Ovary (tissue), 9 donors: ENCODE measurements around the gene DNASE1L3. TPM values are rescaled to one million over a fixed set of nuclear protein-coding genes. Genes with fewer than 3 reads are reported as not detected.

Source experiments
- DNase-seq, 5 donors: peaks; one replicate each; pipeline ENCODE4 v3.0.0-alpha.2; 2019 to 2020
- H3K27ac ChIP-seq, 2 donors: fragments of 200-600 bp; one replicate each; pipeline versions ENCODE4 v1.5.1 to v1.8.0; 2019 to 2022
- H3K27me3 ChIP-seq: fragments of 200-600 bp; one replicate; pipeline ENCODE4 v1.8.0; 2022
- H3K36me3 ChIP-seq: fragments of 200-600 bp; sonication (generic); one replicate; pipeline ENCODE4 v1.5.1; 2019
- H3K4me1 ChIP-seq: one replicate; pipeline ENCODE4 v1.8.1; 2013; ENCODE audit warnings: mild to moderate bottlenecking, moderate library complexity; ENCODE audit not compliant: insufficient read depth
- H3K4me3 ChIP-seq: fragments of 200-600 bp; sonication (generic); one replicate; pipeline ENCODE4 v1.5.1; 2017
- H3K9me3 ChIP-seq, 2 donors: fragments of 200-600 bp in 1 of 2; sonication (generic) in 1 of 2; one replicate each; pipeline versions ENCODE4 v1.5.1 to v1.8.1; 2013 to 2019; ENCODE audit warnings: mild to moderate bottlenecking in 1 of 2, moderate library complexity in 1 of 2
- EP300 ChIP-seq: sonication (generic); formaldehyde crosslinking; IDR thresholded peaks from one replicate; pipeline ENCODE4 v1.6.1; 2017; ENCODE audit warnings: antibody characterized with exemption
- POLR2A ChIP-seq: fragments of 450-650 bp; IDR thresholded peaks from one replicate; pipeline ENCODE4 v1.6.1; 2017; ENCODE audit warnings: antibody characterized with exemption, mild to moderate bottlenecking, moderate library complexity
- WGBS, 3 donors: extraction: QIAGEN DNeasy Blood & Tissue Kit in 1 of 3; methylation state at CpG; one replicate each; pipeline versions ENCODE4 v1.1.5 to v1.1.7; 2013 to 2017; 5-methylcytosine and 5-hydroxymethylcytosine counted together
- intact Hi-C, 4 donors: fragments of 100-400 bp; cut with DNase I; formaldehyde crosslinking; loops; one replicate each; pipeline versions ENCODE4 v1.11.0 to v1.15.1; 2022 to 2023
- polyA plus RNA-seq, 2 donors: library from polyadenylated mRNA; stranded (reverse); fragments of 200-250 nt in 1 of 2; fragments of 350-450 nt in 1 of 2; fragmentation: Illumina TruSeq in 1 of 2; extraction: RNeasy Lipid Tissue Mini Kit (QIAGEN cat#74804) in 1 of 2; gene quantifications; one replicate each; pipeline ENCODE4 v1.2.3, GENCODE V29; 2013 to 2014
- total RNA-seq, 7 donors: library from RNA; depleted of rRNA in 2 of 7; stranded (reverse); fragments of >200 nt in 2 of 7; fragmentation: NEBNext Ultra II Directional in 3 of 7; extraction: Animal tissue kit (Norgen Biotek cat#: 25700) in 3 of 7; gene quantifications; one replicate each; pipeline versions ENCODE4 v1.1.0 to v1.2.4, GENCODE V29; 2016 to 2023
- TF ChIP-seq, protein P1 (sequence below), 3 donors: fragments of 450-650 bp in 2 of 3; fragments of 200-600 bp in 1 of 3; IDR thresholded peaks; one replicate each; pipeline versions ENCODE4 v1.5.1 to v1.8.0; 2016 to 2022; ENCODE audit warnings: antibody characterized with exemption in 3 of 3, mild to moderate bottlenecking in 1 of 3
- donor health status: DM: no; HTN: no; CAD: no; lungs with moderate emphysema.
- donor health status: DM: no; HTN: no; CAD: no.
- donor health status: Bipolar disorder and iron deficiency.
- donor health status: DM: yes; HTN: yes; CAD: no.
- donor health status: DM: no; HTN: no; CAD: no.
- donor health status: DM: yes; HTN: yes; CAD: no.

DNASE1L3 gene
- total and polyA plus RNA-seq, 9 donors = 0.48 to 10.3 (median 0.65) TPM; not detected in 2

DNA sequence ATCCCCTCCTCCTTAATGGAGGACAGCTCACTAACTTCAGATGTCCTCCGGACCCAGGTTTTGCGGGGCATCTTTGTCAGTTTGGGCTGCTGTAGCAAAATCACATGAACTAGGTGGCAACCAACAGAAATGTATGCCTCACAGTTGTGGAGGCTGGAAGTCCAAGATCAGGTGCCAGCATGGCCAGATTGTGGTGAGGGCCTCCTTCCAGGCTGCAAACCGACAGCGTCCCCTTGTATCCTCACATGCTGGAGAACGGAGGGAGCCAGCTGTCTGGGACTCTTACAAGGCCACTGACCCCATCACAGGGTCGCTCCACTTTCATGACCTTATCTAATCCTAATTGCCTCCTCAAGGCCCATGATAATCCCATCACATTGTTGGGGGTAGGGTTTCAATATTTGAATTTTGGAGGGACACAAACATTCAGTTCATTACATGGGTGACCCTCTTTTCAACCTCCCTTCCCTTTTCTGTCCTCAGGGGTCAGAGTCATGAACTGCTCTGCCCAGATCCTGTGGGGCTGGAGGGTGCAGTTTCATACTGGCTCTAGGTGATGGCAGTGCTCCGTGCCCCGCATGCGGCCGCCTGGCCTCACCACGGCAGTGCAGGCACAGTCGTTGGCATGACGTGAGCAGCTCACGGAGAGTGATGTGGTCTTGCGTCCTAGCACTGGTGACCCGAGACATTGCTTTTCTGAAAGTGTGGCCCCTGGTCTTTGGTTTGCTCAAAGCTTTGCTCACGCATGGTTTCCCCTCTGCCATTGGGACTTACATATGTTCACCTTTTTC lies 58.4 kb downstream of the DNASE1L3 start:
- no peak for DNase-seq
- Histone ChIP-seq H3K27ac (no peak overlapping the region), H3K4me1 (no peaks in the 10 kb centered on the region), H3K4me3 (no peak overlapping the region), H3K27me3 (no peaks in the 10 kb centered on the region), H3K36me3 (no peaks in the 10 kb centered on the region), H3K9me3 (no peaks in the 10 kb centered on the region)
- no peak for TF ChIP-seq POLR2A
- TF ChIP-seq, protein P1, sequence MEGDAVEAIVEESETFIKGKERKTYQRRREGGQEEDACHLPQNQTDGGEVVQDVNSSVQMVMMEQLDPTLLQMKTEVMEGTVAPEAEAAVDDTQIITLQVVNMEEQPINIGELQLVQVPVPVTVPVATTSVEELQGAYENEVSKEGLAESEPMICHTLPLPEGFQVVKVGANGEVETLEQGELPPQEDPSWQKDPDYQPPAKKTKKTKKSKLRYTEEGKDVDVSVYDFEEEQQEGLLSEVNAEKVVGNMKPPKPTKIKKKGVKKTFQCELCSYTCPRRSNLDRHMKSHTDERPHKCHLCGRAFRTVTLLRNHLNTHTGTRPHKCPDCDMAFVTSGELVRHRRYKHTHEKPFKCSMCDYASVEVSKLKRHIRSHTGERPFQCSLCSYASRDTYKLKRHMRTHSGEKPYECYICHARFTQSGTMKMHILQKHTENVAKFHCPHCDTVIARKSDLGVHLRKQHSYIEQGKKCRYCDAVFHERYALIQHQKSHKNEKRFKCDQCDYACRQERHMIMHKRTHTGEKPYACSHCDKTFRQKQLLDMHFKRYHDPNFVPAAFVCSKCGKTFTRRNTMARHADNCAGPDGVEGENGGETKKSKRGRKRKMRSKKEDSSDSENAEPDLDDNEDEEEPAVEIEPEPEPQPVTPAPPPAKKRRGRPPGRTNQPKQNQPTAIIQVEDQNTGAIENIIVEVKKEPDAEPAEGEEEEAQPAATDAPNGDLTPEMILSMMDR (IDR thresholded peaks at IDR 0.05) = no peak
- no peak for TF ChIP-seq EP300
- intact Hi-C loops = no loop called here
- WGBS, 3 donors = 94 to 96% (median 96%) methylated on average over 17 of the region's 17 CpGs

DNA sequence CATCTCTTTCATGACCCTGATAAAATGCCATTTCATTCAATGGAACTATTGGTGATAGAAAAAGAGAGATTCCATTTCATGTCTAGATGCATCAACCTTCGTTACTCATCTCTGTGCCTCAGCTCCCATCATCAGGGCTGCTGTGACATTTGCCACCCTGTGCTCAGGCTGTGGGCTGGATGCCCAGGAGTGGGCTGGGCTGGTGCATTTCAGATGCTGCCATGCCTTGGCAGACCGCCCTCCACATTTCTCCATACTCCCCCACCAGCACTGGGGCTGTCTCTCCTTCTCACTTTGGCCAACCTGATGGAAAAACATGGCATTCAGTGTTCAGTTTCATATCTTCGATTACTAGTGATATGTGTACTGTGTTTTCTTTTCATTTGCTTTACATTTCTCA lies 59.1 kb downstream of the DNASE1L3 start:
- no peak overlapping the region for H3K4me3 ChIP-seq
- no peaks in the 10 kb centered on the region for H3K4me1 ChIP-seq
- H3K27me3 ChIP-seq = no peaks in the 10 kb centered on the region
- intact Hi-C loops = no loop called here
- H3K36me3 ChIP-seq = no peaks in the 10 kb centered on the region
- H3K9me3 ChIP-seq = no peaks in the 10 kb centered on the region
- no peak for DNase-seq
- WGBS, 3 donors = 89 to 96% (median 94%) methylated on average over 3 of the region's 3 CpGs
- H3K27ac ChIP-seq = no peak overlapping the region
- TF ChIP-seq, protein P1 (IDR thresholded peaks at IDR 0.05) = no peak
- no peak for TF ChIP-seq EP300

DNA sequence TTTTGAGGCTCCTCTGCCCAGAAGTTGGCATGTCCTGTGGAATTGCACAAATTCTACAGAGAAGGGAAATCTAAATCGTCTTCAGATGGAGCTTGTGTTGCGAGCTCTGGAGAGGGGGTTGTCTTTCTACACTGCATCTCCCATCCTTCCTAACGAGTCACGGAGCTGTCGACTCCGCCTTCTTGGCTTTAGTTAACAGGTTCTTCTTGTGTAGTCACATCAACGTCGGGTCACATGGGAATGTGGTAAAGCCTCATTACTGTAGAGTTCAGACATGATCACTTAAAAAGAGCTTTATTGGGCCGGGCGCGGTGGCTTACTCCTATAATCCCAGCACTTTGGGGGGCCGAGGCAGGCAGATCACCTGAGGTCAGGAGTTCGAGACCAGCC lies 60.0 kb downstream of the DNASE1L3 start:
- Histone ChIP-seq H3K9me3 (no peaks in the 10 kb centered on the region), H3K4me3 (no peak overlapping the region), H3K27me3 (no peaks in the 10 kb centered on the region), H3K27ac (no peak overlapping the region), H3K4me1 (no peaks in the 10 kb centered on the region), H3K36me3 (no peaks in the 10 kb centered on the region)
- no peak for DNase-seq
- 91 to 94% (median 93%) methylated on average over 13 of the region's 13 CpGs for WGBS, 3 donors
- intact Hi-C loops = no loop called here
- TF ChIP-seq POLR2A (no peak), EP300 (no peak)
- TF ChIP-seq, protein P1 (IDR thresholded peaks at IDR 0.05) = no peak

DNA sequence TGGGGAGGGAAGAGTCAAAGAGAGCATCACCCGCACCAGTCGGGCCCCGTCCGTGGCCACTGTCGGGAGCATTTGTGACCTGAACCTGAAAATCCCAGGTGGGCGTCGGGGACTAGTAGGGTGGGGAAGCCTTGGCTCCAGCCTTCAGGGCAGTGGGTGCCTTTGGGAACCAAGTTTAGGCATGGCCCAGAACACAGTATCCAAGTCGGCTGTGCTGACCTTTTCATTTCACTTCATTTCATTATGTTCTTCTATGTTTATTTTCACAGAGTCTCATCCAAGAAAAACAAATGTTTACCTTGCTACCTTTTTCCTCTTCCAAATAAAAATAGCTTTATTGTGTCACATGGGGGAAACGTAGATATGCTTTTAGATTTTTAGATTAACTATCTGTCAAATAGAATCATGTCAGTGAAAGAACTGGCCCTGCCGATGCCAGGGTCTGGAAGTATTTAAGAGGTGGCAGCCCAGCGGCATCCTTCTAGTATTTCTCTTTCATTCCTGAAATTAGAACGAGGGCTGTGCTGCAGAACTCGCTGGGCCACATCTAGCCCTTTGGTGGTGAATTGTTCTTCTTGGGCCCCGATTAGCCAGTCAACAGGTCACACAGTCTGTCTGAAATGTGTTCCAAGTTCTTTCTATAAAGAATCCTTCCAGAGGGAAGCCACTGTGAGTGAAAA lies 60.5 kb downstream of the DNASE1L3 start:
- no peak overlapping the region for H3K27ac ChIP-seq
- H3K36me3 ChIP-seq = no peaks in the 10 kb centered on the region
- DNase-seq = no peak
- H3K9me3 ChIP-seq = no peaks in the 10 kb centered on the region
- no peaks in the 10 kb centered on the region for H3K4me1 ChIP-seq
- 95 to 97% (median 96%) methylated on average over 14 of the region's 14 CpGs for WGBS, 3 donors
- TF ChIP-seq EP300 (no peak), POLR2A (no peak)
- TF ChIP-seq, protein P1 (IDR thresholded peaks at IDR 0.05) = no peak
- no peaks in the 10 kb centered on the region for H3K27me3 ChIP-seq
- intact Hi-C loops = no loop called here
- H3K4me3 ChIP-seq = no peak overlapping the region
